Glutamatergic neuron (in vitro differentiated cells): ENCODE results near the gene CLASP2. TPM values are rescaled to one million over a fixed set of nuclear protein-coding genes. Genes with fewer than 3 reads are reported as not detected.

Source experiments
- DNase-seq: peaks from one replicate; pipeline ENCODE4 v3.0.0; 2022
- H3K27ac Mint-ChIP-seq: one replicate; pipeline ENCODE4 v1.8.0; 2020; ENCODE audit warnings: mild to moderate bottlenecking, mixed read lengths, inconsistent platforms; ENCODE audit not compliant: unreplicated experiment
- H3K27me3 Mint-ChIP-seq: one replicate; pipeline ENCODE4 v1.8.0; 2020; ENCODE audit warnings: mild to moderate bottlenecking, moderate library complexity, mixed read lengths, inconsistent platforms; ENCODE audit not compliant: unreplicated experiment
- H3K36me3 Mint-ChIP-seq: one replicate; pipeline ENCODE4 v1.8.0; 2020; ENCODE audit warnings: mild to moderate bottlenecking, mixed read lengths, inconsistent platforms; ENCODE audit not compliant: unreplicated experiment
- H3K4me1 Mint-ChIP-seq: one replicate; pipeline ENCODE4 v1.8.0; 2020; ENCODE audit warnings: mild to moderate bottlenecking, low read depth, mixed read lengths, inconsistent platforms; ENCODE audit not compliant: unreplicated experiment
- H3K4me3 Mint-ChIP-seq: one replicate; pipeline ENCODE4 v1.8.0; 2020; ENCODE audit warnings: mild to moderate bottlenecking, mixed read lengths, inconsistent platforms; ENCODE audit not compliant: unreplicated experiment
- H3K9me3 Mint-ChIP-seq: one replicate; pipeline ENCODE4 v1.8.0; 2020; ENCODE audit warnings: mild to moderate bottlenecking, moderate library complexity, mixed read lengths, inconsistent platforms; ENCODE audit not compliant: unreplicated experiment
- CTCF ChIP-seq: fragments of 200-600 bp; sonication (generic); IDR thresholded peaks from one replicate; pipeline ENCODE4 v1.5.0; 2021; ENCODE audit not compliant: partially characterized antibody, unreplicated experiment
- total RNA-seq: library from RNA; stranded (reverse); fragmentation: NEBNext Ultra II Directional; extraction: Animal tissue kit (Norgen Biotek cat#: 25700); gene quantifications from one replicate; pipeline ENCODE4 v1.2.1, GENCODE V29; 2021; ENCODE audit not compliant: unreplicated experiment

The CLASP2 gene
- total RNA-seq, 1 donor from 2014 or later = 384 TPM

- H3K27me3 Mint-ChIP-seq = no peaks in the 10 kb centered on the region
- H3K9me3 Mint-ChIP-seq = no peaks in the 10 kb centered on the region
- H3K4me1 Mint-ChIP-seq = no peaks in the 10 kb centered on the region
- no peak for DNase-seq
- no peak overlapping the region for H3K4me3 Mint-ChIP-seq
- H3K27ac Mint-ChIP-seq = no peak overlapping the region
- no peaks in the 10 kb centered on the region for H3K36me3 Mint-ChIP-seq
- no peak for TF ChIP-seq CTCF
These were observed 139.5 kb downstream of the CLASP2 start for GRCh38 chr3:33578325-33579177.

GRCh38 chr3:33577588-33577987 is 140.5 kb downstream of the CLASP2 start:
- no peaks in the 10 kb centered on the region for H3K9me3 Mint-ChIP-seq
- no peaks in the 10 kb centered on the region for H3K4me1 Mint-ChIP-seq
- no peaks in the 10 kb centered on the region for H3K27me3 Mint-ChIP-seq
- no peak overlapping the region for H3K27ac Mint-ChIP-seq
- no peak for DNase-seq
- no peaks in the 10 kb centered on the region for H3K36me3 Mint-ChIP-seq
- H3K4me3 Mint-ChIP-seq = no peak overlapping the region
- no peak for TF ChIP-seq CTCF

- Mint-ChIP-seq H3K4me1 (no peaks in the 10 kb centered on the region), H3K27me3 (no peaks in the 10 kb centered on the region), H3K27ac (no peak overlapping the region), H3K9me3 (no peaks in the 10 kb centered on the region), H3K4me3 (no peak overlapping the region), H3K36me3 (no peaks in the 10 kb centered on the region)
- DNase-seq = no peak
- no peak for TF ChIP-seq CTCF
These were observed 140.9 kb downstream of the CLASP2 start for GRCh38 chr3:33577173-33577572.

GRCh38 chr3:33575311-33575710 is 142.7 kb downstream of the CLASP2 start:
- TF ChIP-seq CTCF = no peak
- H3K27ac Mint-ChIP-seq = no peak overlapping the region
- H3K9me3 Mint-ChIP-seq = no peaks in the 10 kb centered on the region
- H3K36me3 Mint-ChIP-seq = no peaks in the 10 kb centered on the region
- no peak for DNase-seq
- no peaks in the 10 kb centered on the region for H3K4me1 Mint-ChIP-seq
- no peak overlapping the region for H3K4me3 Mint-ChIP-seq
- H3K27me3 Mint-ChIP-seq = no peaks in the 10 kb centered on the region

GRCh38 chr3:33557829-33558228 is 160.2 kb downstream of the CLASP2 start:
- H3K27me3 Mint-ChIP-seq = no peaks in the 10 kb centered on the region
- TF ChIP-seq CTCF = no peak
- H3K27ac Mint-ChIP-seq = no peak overlapping the region
- H3K4me1 Mint-ChIP-seq = no peaks in the 10 kb centered on the region
- H3K36me3 Mint-ChIP-seq = peaks cover 4% of the 10 kb centered on the region
- no peak overlapping the region for H3K4me3 Mint-ChIP-seq
- no peak for DNase-seq
- no peaks in the 10 kb centered on the region for H3K9me3 Mint-ChIP-seq
